Frontal cortex (tissue), 4 donors: Measurements from ENCODE around the gene COMTD1. TPM values are rescaled to one million over a fixed set of nuclear protein-coding genes. Genes with fewer than 3 reads are reported as not detected.

Source experiments
- DNase-seq, 2 donors: peaks; one replicate each; pipeline ENCODE4 v3.0.0; 2012; ENCODE audit warnings: low spot score in 2 of 2
- FAIRE-seq: peaks from 2 replicates; lab custom pipeline; 2012; peaks lifted over from hg19 to GRCh38; lab: Jason Lieb, UNC
- total RNA-seq: library from RNA; depleted of rRNA; stranded (reverse); fragments of >200 nt; gene quantifications from one replicate; pipeline ENCODE4 v1.2.3, GENCODE V29; 2014
- donor health status: control.
- donor health status: control.
- donor health status: control.

Gene COMTD1
- total RNA-seq, 1 donor from 2014 or later: 20.0 TPM

DNA sequence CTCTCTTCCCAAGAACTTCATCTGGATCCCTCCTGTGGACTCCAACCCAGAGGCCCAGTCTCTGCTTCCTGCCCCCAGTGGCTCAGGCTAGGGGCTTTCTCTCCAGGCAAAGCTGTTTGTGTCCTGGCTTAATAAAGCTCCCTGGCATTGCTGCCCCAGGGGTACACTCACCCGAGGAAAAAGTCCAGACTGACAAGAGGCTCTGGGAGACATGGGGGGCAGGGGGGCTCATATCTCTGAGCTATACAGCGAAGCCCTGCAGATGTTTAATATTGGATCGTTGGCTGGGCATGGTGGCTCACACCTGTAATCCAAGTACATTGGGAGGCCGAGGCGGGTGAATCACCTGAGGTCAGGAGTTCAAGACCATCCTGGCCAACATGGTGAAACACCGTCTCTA is 10.7 kb upstream of the COMTD1 start:
- FAIRE-seq (no peak), DNase-seq (no peak)

DNA sequence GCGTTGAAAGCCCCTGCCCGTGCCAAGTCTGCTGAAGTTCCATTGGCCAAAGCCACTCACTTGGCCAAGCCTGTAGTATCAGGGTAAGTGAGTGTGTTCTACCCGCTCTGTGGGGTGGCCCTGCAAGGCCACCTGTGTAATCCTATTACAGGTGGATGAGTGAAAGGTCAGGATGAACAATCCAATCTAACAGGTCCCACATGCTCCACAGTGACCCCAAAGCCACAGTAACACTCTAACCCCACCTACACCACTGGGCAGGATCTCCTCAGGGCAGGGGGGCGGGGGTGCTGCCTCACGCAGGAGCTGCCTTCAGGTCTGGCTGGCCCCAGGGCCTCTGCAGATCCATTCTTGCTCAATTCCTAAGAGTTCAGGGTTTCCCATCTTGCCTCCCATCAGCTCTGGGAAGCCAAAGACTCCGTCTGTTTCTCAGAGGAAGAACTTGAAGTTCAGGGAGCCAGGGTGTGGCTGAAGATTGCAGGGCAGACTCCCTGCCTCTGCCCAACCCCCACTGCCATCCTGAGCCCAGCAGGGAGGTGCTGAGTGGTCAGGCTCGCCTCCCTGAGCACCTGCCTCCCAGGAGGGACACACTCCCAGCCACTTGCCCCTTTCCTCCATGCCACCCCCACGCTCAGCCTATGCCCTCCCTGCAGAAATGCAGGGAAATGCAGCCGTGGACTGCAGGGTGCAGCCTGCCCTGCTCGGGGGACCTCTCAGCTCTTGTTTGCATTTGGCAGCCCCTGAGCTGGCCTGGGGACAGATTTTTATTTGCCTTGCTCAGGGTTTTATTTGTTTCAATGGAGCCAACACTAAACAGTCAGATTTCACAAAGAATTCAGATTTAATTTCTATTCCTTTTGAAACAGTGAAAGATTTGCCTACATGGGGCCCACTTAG is 9.8 kb upstream of the COMTD1 start:
- FAIRE-seq (no peak), DNase-seq (no peak)

DNA sequence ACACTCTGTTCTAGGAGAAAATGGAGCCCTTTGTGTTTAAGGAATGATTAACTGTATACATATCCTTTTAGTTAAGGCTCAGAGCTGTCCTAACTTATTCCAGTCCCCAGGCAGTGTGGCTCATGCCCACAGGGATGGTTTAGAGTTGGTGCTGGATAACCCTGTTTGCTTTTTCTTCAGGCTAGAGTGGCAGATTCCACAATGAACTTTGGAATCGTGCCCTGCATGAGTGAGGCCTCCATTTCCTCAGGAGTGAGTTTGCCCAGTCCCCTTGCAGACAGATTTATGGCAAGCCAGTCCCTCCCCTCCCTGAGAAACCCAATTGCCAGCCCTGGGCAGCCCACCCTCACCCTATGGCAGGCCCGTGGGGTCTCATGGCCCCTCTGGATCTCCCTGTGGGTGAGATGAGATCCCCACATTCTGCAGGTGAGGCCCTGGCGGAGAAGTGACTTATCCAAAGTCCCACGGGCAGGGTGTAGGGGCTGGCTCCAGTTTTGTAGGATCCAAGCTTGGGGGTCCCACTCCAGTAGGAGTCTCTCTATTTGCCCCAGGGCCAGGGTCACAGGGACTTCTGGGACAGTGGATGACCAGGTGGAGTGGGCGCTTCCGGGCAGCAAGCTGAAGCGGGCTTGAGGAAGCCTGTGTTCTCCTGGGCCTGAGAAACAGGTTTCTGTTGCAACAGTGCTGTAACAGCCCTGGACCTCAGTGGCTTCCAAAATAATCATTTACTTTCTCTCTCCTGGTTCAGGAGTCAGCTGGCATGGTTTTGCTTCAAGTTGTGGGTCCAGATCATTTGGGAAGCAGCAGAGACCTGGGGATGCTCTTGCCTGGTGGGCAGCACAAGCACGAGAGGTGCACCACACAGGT is 9.0 kb upstream of the COMTD1 start:
- no peak for DNase-seq
- FAIRE-seq: no peak

DNA sequence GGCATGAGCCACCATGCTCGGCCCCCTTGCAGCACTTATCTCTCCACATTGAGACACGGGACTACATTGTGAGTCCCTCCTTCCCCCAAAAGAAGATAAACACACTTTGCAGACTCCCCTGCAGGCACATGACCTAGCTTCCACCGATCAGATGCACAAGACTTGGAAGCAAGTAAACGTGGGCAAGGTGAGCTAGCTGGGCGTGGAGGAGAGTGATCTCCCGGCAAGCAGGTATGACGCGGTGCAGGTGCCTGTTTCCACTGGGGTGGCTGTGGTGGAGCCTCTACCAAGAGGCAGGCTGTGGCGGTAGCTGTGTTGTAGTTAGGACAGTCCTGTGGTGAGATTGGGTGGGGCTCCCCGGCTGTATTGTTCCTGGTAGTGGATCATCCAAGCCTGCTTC is 7.7 kb upstream of the COMTD1 start:
- DNase-seq (no peak), FAIRE-seq (no peak)

DNA sequence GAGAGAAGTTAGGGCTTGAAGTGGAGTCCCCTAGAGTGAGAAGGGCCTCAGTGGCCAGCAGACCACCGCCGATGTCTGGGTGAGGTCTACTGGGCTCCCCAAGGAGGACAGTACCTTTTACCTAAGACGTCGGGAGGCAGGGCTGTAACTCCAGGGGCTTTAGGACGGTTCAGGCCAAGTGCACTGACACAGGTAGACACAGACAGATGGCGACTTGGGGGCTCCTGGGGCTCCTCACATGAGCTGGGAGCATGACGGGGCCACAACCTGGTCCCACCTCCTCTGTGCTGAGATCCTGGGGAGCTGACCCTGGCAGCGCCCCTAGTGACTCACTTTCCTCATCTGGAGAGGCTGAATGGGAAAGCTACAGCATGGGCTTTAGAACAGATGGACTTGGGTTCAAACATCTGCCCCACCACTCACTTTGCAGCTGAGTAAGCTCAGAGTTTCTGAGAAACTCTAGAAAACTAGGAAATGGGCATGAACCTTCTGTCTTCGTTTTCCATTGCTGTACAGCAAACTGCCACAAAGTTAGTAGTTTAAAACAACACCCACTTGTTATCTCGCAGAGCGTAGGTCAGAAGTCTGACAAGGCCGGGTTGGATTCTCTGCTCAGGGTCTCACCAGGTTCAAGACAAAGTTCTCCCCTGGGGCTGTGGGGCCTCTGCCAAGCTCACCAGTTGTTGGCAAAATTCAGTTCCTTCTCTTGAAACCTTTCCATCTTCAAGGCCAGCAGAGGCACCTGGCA is 4.7 kb upstream of the COMTD1 start:
- no peak for DNase-seq
- no peak for FAIRE-seq

DNA sequence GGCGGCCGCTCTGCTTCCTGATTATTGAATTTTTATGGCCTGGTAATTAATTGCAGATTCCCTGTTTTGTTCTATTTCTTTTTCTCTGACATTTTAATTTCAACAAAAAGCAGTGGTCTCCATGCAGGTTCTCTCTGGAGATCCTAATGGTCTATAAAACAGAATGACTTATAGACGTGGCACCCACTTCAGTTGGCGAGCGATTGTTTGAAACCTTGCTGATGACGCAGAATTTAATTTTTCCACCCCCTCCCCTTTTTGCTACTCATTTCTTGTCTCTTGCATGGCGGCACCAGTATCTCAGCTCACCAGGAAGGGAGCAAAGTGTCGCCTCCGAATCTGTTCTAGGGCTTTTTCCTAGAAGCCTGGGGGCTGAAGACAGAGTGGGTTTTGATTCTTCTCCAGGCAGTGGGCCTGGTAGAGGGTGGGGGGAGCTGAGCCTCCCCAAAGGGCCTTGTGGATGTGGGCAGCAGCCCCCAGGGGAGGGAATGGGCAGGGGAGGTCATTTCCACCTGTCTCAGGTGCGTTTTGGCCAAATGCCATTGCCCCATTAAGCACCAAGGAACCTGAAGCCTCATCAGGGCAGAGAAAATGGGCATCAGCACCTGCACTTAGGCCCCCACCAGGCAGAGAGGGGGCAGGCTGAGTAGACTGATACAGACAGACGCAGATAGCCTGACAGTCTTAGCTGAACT is 3.5 kb upstream of the COMTD1 start:
- DNase-seq (no peak), FAIRE-seq (no peak)

DNA sequence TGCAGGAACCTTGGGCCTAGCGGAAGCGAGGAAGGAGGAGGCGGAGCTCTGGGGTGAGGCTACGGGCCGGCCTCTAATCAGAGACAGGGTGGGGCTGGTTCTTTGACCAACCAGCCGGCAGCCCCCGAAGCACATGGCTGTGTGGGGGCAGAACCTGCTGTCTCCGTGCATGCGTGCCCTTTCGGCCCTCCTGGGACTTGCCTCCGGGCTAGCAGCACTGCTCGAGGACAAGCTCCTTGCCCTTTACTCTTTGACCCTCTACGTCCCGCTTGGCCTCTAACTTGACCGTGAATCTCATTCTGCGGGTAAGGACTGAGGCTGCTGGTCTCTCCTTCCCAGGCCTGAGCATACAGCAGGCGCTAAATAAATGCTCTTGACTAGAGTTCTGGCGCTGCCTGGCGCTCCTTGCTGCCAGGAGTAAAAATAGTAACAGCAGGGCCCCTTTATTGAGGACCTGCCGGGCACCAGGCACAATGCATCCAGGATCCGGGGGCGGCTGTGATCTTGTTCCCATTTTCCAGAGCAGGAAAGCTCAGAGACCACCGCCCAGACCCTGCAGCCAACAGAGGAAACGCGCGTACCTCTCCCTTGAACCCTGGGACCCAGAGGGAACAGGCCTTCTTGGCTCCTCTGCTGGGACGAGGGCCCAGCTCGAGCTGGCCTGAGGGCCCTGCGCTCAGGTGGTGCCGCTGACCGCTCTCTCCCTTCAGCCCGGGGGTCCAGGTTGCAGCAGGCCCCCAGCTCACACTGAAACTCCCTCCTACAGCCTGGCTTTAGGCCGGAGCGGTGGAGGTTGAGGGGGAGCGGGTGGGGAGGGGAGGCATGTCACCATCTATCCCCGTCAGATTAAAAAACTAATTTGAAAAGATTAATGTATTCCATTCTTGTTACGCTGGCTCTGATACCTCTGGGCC is 2.7 kb upstream of the COMTD1 start:
- FAIRE-seq (no peak), DNase-seq (no peak)

DNA sequence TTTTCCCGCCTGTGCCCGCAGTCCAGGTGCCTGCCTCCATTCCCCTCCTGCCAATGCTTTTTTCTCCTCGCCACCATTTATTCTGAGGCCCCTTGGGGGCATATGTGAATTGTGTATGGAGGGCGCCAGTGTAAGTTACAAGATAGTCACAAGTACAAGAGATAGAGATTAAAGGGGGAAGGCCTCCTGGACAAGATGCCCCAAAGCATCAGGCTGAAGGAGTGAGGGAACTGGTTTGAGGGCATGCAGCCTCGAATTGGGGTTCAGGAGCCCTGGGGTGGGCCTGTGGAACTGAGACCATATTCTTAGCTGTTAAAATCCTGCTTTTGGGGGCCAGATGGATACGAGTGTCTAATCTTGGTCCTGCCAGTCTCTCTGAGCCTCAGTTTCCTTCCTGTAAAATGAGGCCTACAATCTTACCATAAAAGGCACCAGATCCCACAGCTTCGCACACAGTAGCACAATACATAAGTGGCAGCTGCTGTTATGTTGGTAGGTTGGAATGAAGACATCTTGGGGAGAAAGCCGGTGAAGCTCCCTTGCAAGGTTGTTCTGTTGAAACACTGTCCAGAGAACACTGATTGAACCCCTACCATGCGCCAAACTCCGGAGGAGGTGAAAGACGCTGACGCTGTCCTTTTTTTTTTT is 545 bp upstream of the COMTD1 start:
- DNase-seq (peak in 1 of 2 donors; percentile 24), FAIRE-seq (no peak)

DNA sequence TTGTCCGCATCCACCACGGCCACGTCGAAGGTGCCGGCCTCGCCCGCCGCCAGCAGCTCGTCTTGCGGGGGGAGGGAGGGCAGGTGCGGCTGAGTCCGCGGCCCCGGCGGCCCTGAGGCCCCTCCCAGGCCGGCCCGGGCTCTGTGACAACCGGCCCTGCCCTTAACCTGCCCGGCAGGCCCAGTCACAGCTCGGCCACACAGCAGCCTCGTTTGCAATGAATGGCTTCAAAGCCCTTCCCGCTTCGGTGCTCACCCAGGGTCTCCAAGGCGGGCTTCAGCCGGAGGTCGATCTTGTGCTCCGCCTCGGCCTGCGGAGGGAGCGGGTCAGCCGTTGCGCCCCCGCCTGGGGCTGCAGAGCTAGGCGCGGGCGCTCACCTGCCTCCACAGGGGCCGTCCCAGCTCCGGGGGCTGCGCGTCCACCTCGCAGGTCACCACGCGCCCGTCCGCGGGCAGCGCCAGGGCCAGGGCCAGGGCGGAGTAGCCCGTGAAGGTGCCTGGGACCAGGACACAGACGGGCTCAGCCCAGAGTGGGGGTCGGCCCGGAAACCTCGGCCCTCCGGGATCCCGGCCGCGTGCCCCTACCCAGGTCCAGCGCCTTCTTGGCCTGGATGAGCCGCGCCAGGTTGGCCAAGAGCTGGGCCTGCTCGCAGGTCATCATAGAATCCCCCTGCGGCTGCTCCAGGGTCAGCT is 928 bp downstream of the COMTD1 start:
- FAIRE-seq: no peak
- DNase-seq: peak in 1 of 2 donors; percentile 39

DNA sequence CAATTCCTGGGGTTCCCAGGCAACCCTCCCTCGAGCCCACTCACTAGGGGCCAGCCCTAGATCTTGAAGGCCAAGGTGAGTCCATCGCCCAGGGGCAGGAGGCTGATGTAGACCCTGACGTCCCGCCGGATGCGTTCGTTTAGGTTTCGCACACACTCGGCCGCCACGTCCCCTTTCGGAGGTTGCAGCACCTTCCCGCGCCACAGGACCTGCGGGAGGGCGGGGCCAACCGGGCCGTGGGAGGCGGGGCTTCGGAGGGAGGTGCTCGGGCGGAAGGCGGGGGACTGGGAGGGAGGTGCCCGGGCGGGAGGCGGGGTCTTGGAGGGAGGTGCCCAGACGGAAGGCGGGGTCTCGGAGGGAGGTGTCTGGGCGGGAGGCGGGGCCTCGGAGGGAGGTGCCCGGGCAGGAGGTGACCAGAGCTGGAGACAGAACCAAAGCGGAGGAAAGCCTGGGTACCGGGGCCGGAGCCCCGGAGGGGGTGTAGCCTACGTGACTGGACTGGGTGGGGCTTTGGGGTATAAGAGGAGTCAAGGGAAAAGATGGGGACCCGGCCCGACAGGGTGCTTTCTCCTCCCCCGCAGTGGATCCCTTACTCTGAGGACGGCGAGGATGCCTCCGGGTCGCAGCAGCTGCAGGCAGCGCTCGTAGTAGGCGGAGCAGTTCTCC is 1.6 kb downstream of the COMTD1 start:
- no peak for FAIRE-seq
- peak; percentile 67 to 73 for DNase-seq

DNA sequence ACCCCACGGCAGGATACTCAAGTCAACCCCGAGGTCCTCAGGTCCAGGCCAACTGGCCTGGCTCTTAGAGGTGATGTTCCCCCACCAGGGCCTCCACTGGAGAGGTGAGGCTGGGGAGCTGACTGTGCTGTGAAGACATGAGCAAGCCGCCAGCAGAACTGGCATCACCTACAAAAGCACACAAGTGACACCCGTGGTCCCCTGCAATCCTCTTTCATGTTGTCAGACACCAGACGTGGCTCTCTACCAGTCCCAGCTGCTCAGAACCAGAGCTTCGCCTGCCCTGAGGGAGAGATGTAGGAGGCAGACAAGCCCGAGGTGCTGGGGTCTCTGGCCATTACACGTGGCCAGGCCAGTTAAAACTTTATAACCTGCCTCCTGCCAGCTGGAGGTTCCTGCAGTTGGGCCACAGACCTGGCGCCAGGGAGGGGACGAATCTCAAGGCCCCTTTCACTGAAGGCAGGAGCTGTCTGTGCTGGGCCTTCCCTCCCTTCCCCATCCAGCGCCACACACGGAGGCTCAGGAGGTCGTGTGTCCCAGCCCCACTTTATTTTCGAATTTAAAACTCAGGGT is 2.2 kb downstream of the COMTD1 start:
- no peak for FAIRE-seq
- no peak for DNase-seq

DNA sequence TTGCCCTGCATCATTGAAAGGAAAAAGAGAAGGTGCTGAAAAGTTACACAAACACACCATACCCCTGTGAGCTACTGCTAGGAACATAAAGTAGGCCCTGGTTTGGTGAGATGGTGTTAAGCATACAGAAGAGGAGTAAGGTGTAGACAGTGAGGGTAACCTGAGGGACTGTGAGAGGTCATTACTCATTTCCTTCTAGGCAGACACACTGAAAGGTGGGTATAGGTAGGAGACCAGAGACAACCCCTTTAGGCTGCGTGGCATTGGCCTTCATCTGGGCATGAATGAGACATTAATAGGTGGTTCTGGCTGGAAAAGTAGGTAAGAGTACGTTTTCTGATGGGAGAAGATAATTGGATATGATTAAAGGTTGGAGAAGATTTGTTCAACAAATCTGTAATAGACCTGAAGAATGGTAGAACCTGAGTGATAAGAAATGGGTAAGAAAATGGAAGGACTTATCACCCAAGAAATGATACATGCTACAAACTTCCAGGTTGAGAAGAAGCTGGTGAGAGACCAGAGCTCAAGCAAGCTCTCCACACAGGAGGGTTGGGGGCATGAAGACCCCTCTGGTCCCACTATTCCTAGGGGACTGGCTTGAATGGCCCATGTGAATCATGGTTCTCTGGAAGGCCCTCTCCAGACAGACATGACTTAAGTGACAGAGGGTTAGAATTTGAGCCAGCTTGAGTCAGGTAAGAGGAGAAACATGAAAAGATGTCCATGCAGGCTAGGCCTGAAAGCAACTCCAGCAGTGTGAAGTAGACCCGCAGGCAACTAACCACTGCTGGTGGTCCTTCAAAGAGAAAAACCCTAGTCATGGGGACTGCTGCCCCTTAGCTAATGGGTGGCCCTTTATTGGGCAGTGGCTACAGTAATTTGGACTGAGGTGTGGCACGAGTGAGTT is 3.8 kb downstream of the COMTD1 start:
- no peak for DNase-seq
- no peak for FAIRE-seq

DNA sequence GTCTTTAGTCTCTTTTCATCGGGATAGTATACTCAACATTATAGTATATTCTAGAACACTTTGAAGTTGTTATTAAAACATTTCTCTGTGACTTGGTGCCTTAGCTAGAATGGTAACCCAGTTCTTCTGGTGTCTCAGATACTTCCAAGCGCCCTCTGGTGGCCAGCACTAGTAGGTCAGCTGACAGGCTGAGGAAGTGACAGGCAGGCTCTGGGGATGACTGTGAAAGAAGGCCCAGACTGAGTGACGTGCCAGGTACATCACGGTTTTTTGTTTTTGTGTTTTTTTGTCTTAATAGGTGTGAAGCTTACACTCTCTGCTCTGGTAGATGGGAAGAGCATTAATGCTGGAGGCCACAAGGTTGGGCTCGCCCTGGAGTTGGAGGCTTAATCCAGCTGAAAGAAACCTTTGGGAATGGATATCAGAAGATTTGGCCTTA is 5.1 kb downstream of the COMTD1 start:
- DNase-seq (peak; percentile 72 to 82), FAIRE-seq (peak; percentile 48)

DNA sequence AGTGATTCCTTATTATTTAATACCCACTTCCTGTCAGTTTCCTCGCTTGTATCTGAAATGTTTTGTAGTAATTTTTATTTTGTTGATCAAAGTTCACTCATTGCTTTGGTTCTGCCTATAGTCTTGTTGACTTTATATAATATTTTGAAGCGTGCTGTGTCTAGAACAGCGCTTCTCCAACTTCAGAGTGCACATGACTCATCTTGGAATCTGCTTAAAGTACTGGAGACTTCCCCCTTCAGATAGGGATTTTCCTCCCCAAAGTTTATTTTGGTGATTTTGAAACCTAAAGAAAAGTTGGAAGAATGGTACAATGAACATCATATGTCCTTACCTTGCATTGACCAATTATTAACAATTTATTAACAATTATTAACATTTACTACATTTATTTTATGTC is 5.8 kb downstream of the COMTD1 start:
- FAIRE-seq (no peak), DNase-seq (no peak)

DNA sequence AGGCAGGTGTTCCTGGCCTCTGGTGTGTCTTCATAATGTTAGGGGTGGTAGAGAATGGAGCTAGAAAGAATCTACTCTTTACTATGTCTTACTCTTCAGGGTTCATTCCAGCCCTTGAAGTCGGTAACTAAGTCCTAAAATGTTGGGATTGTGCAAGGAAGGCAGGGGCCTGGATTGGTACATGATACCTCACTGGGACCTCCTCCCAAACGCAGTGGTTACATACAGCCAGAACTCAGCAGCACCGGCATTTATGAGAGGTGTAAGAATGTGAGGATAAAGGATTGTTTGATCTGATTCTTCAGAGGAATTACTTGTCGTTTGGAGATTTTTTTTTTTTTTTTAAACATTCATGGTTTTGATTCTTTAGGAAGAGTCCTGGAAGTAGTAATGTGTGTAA is 6.9 kb downstream of the COMTD1 start:
- DNase-seq: no peak
- no peak for FAIRE-seq

DNA sequence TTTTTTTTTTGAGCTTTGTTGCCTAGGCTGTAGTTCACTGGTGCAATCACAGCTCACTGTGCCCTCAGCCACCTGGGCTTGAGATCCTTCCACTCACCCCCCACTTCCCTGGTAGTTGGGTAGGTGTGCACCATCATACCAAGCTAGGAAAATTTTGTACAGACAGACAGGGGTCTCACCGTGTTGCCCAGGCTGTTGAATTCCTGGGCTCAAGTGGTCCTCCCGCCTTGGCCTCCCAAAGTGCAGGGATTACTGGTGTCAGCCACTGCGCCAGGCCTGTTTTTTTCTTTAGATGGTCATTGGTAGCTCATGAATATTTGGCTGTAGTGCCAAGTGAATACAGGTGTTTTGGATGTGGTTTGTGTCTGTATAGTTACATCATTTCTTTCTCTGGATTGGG is 7.5 kb downstream of the COMTD1 start:
- no peak for DNase-seq
- FAIRE-seq: no peak
